ENCODE results near the gene HS3ST3B1.

DNA sequence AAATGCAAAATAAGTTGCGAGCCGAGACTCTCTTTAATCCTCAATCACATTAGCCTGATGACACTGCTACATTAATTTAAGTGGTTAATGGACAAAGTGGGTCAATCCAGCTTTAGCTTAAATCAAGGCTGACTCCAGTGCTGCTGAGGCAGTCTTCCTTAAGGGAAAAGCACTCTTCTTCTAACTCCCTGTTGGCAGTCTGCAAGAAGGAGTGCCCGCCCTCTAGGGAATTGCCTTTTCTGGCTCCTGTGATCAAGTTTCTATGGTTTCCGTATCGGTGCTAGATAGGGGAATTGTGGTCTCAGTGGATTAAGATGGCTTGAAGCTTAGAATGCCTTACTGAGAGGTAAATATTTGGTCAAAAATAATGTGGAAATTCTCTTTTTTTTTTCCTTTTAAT lies 41.0 kb downstream of the HS3ST3B1 start:
- TF ChIP-seq, protein P1, sequence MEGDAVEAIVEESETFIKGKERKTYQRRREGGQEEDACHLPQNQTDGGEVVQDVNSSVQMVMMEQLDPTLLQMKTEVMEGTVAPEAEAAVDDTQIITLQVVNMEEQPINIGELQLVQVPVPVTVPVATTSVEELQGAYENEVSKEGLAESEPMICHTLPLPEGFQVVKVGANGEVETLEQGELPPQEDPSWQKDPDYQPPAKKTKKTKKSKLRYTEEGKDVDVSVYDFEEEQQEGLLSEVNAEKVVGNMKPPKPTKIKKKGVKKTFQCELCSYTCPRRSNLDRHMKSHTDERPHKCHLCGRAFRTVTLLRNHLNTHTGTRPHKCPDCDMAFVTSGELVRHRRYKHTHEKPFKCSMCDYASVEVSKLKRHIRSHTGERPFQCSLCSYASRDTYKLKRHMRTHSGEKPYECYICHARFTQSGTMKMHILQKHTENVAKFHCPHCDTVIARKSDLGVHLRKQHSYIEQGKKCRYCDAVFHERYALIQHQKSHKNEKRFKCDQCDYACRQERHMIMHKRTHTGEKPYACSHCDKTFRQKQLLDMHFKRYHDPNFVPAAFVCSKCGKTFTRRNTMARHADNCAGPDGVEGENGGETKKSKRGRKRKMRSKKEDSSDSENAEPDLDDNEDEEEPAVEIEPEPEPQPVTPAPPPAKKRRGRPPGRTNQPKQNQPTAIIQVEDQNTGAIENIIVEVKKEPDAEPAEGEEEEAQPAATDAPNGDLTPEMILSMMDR (tag by site-specific recombination; IDR thresholded peaks at IDR 0.05): no peak
- TF ChIP-seq ZNF140 (tag by site-specific recombination; IDR thresholded peaks at IDR 0.05) (no peak), ZNF138 (tag by site-specific recombination; IDR thresholded peaks at IDR 0.05; ENCODE audit: borderline replicate concordance) (no peak), ZBTB20 (tag by site-specific recombination; IDR thresholded peaks at IDR 0.05) (no peak), ZNF561 (tag by site-specific recombination; IDR thresholded peaks at IDR 0.05; ENCODE audit: borderline replicate concordance) (no peak), HOXA7 (CRISPR knock-in tag; IDR thresholded peaks at IDR 0.05; ENCODE audit: borderline replicate concordance) (no peak), ZNF266 (tag by site-specific recombination; IDR thresholded peaks at IDR 0.05; ENCODE audit: low read depth) (no peak), SCRT1 (tag by site-specific recombination; IDR thresholded peaks at IDR 0.05; ENCODE audit: borderline replicate concordance) (no peak), ZNF274 (IDR thresholded peaks at IDR 0.05; ENCODE audit: low read length) (no peak), ZNF274 (tag by site-specific recombination; IDR thresholded peaks at IDR 0.05; ENCODE audit: borderline replicate concordance) (no peak), ZNF514 (tag by site-specific recombination; IDR thresholded peaks at IDR 0.05) (no peak), ZNF510 (tag by site-specific recombination; IDR thresholded peaks at IDR 0.05; ENCODE audit: insufficient replicate concordance) (no peak), TRIM28 (IDR thresholded peaks at IDR 0.05; ENCODE audit: borderline replicate concordance, low read length) (no peak)
- TF ChIP-seq, protein P2, sequence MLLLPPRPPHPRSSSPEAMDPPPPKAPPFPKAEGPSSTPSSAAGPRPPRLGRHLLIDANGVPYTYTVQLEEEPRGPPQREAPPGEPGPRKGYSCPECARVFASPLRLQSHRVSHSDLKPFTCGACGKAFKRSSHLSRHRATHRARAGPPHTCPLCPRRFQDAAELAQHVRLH (tag by site-specific recombination; IDR thresholded peaks at IDR 0.05): no peak
